C4-2B (cell line): ENCODE results near the gene NCK2.

Source experiments
- H3K27ac ChIP-seq: fragments of 450-650 bp; 2 replicates; pipeline ENCODE4 v1.5.1; 2017
- CTCF ChIP-seq: fragments of 450-650 bp; conservative IDR thresholded peaks from 2 replicates; pipeline ENCODE4 v1.5.1; 2017; ENCODE audit warnings: mild to moderate bottlenecking
- ZFX ChIP-seq: fragments of 450-650 bp; IDR thresholded peaks from 2 replicates; pipeline ENCODE4 v1.6.1; 2017

NCK2 gene

DNA sequence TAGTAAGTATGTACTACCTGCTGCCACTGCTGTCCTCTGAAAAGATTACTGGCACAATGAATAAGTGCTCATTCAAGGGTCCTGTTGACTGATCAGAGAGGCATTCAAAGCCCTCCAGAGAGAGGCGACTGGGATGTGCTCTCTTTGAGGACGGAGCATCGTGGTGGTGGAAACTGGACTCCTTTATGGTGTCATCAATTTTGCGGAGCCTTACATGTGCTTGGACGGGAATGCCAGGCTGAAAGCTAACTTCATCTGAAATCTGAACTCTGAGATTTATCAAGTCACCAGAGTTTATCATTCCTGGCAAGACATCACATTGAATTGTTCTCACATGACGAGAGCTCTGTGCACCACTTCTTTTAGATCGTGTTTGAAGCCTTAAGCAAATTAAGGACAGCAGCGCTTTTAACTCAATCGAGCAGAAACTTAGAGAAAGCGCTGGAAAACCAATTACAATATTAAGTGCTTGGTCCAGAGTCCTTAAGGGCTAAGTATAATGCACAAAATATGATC is 138.3 kb downstream of the NCK2 start:
- TF ChIP-seq CTCF: no peak
- no peak for TF ChIP-seq ZFX
- no peak overlapping the region for H3K27ac ChIP-seq

GRCh38 chr2:105883911-105884694 is 139.4 kb downstream of the NCK2 start:
- H3K27ac ChIP-seq: no peak overlapping the region
- TF ChIP-seq CTCF: no peak
- no peak for TF ChIP-seq ZFX

GRCh38 chr2:105885456-105885855 is 140.7 kb downstream of the NCK2 start:
- no peak overlapping the region for H3K27ac ChIP-seq
- TF ChIP-seq CTCF (no peak), ZFX (no peak)

GRCh38 chr2:105886029-105886454 is 141.3 kb downstream of the NCK2 start:
- H3K27ac ChIP-seq: no peak overlapping the region
- TF ChIP-seq ZFX (no peak), CTCF (no peak)

DNA sequence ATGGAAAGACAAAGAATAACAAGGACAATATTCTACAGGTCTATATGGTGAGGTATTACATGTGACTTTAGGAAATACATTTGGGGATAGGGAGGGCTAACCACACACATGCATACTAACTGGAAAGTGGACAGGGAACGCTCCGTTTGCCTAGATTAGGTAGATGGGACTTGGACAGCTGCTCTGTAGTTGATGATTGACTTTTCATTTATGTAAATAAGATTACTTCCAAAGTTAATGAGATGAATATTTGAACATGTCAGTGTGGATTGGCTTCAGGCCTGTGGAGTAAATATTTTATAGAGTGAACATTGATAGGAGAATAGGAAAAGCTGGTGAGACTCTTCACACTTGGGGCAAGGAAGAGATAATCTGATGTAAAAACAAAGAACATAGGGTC is 142.0 kb downstream of the NCK2 start:
- TF ChIP-seq ZFX (no peak), CTCF (no peak)
- H3K27ac ChIP-seq: no peak overlapping the region

DNA sequence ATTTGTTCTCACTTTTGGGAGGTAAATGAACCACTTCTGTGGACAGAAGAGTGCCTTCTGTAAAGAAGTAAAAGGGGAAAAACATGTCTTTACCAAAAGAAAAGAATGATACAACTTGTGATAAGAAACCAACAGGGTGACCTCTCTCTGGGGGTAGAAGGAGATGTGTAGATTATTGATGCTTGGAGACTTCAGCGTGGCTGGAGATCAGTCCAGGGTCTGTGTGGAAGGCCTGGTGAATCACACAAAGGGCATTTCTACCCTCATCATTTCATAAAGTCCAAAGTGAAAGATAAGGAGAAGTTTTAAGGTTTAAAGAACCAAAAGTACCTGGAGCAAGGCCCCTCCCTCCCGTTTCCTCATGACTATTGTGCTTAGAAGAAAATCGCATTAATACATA is 142.5 kb downstream of the NCK2 start:
- H3K27ac ChIP-seq: no peak overlapping the region
- no peak for TF ChIP-seq ZFX
- no peak for TF ChIP-seq CTCF

DNA sequence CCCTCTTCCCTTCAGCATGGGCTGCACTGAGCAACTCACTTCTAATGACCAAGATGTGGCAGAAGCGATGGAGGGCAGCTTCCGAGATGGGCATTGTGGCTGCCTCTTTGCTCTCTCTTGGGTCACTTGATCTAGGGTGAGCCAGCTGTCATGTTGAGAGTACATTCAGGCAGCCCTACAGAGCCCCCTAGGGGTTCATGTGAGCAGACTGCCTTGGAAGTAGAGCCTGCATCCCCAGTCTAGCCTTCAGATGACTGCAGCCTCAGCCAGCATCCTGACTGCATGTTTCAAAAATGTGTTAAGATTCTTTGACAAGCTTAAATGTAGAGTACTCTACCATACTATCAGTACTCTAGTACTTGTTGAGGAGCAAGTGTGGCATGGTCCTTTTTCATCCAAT is 143.9 kb downstream of the NCK2 start:
- peak; percentile 24 for TF ChIP-seq CTCF
- TF ChIP-seq ZFX: no peak
- H3K27ac ChIP-seq: no peak overlapping the region
